ENCODE data around the gene SOAT2. TPM values are rescaled to one million over a fixed set of nuclear protein-coding genes. Genes with fewer than 3 reads are reported as not detected.

The SOAT2 gene
- total RNA-seq, 1 donor from 2014 or later: 0.43 TPM

Other genes starting within 250 kb of the SOAT2 start
- gene KRT8, start 198.4 kb upstream of the SOAT2 start, total RNA-seq: 0.39 TPM in 1 of 2 replicates, not detected in the other
- gene KRT18, start 154.4 kb upstream of the SOAT2 start, total RNA-seq: 0.75 and 1.2 TPM in 2 replicates
- 383 and 386 TPM in 2 replicates for gene EIF4B, start 97.0 kb upstream of the SOAT2 start, total RNA-seq
- gene TNS2, start 53.4 kb upstream of the SOAT2 start, total RNA-seq: 1.3 and 1.6 TPM in 2 replicates
- 29.8 and 30.0 TPM in 2 replicates for gene SPRYD3, start 24.1 kb upstream of the SOAT2 start, total RNA-seq
- 0.43 and 0.48 TPM in 2 replicates for gene IGFBP6, start 5.8 kb upstream of the SOAT2 start, total RNA-seq
- 33.7 and 39.6 TPM in 2 replicates for gene ZNF740, start 77.2 kb downstream of the SOAT2 start, total RNA-seq
- 24.9 and 25.3 TPM in 2 replicates for gene CSAD, start 77.4 kb downstream of the SOAT2 start, total RNA-seq
- 742 and 770 TPM in 2 replicates for gene ITGB7, start 103.8 kb downstream of the SOAT2 start, total RNA-seq
- gene RARG, start 128.7 kb downstream of the SOAT2 start, total RNA-seq: 47.6 and 49.0 TPM in 2 replicates
- gene ESPL1, start 164.8 kb downstream of the SOAT2 start, total RNA-seq: 75.1 and 79.7 TPM in 2 replicates
- gene PFDN5, start 192.1 kb downstream of the SOAT2 start, total RNA-seq: 287 and 296 TPM in 2 replicates
- gene MYG1, start 196.2 kb downstream of the SOAT2 start, total RNA-seq: 58.6 and 64.5 TPM in 2 replicates
- 74.0 and 79.3 TPM in 2 replicates for gene AAAS, start 218.1 kb downstream of the SOAT2 start, total RNA-seq
- gene SP7, start 232.9 kb downstream of the SOAT2 start, total RNA-seq: not detected in 2 replicates

Measured in T-helper 2 cell treated with Interferon-gamma antibody and Interleukin-4, amounts not matched to agents 100 ng/mL and 5 ng/mL, for 36 hours (primary cell).